Hindlimb muscle (tissue), 1 donor: ENCODE data around the gene FBXO11. TPM values are rescaled to one million over a fixed set of nuclear protein-coding genes. Genes with fewer than 3 reads are reported as not detected.

Source experiments
- polyA plus RNA-seq: library from polyadenylated mRNA; unstranded; fragments of 120-200 nt; gene quantifications from one replicate; pipeline ENCODE4 v1.2.1, GENCODE V29; 2013; ENCODE audit not compliant: insufficient read length

The FBXO11 gene
- polyA plus RNA-seq, 1 donor, result 46.0 TPM

Other genes with a start within 250 kb of the FBXO11 start
- 33.3 TPM for gene MSH6, start 123.4 kb downstream of the FBXO11 start, polyA plus RNA-seq